Hepatocyte (in vitro differentiated cells): Measurements from ENCODE around the gene DRC7. TPM values are rescaled to one million over a fixed set of nuclear protein-coding genes. Genes with fewer than 3 reads are reported as not detected.

ENCODE experiments used
- DNase-seq: peaks from one replicate; pipeline ENCODE4 v3.0.0-alpha.2; 2016; ENCODE audit warnings: low spot score
- H2AFZ ChIP-seq: fragments of 200-600 bp; sonication (generic); 2 replicates; pipeline ENCODE4 v1.6.0; 2016; ENCODE audit warnings: antibody characterized with exemption, mild to moderate bottlenecking
- H3K27ac ChIP-seq: fragments of 200-600 bp; sonication (generic); 2 replicates; pipeline ENCODE4 v1.5.1; 2016; ENCODE audit warnings: mild to moderate bottlenecking
- H3K27me3 ChIP-seq: fragments of 200-600 bp; sonication (generic); 2 replicates; pipeline ENCODE4 v1.6.1; 2016
- H3K36me3 ChIP-seq: fragments of 200-600 bp; sonication (generic); replicated peaks from 2 replicates; pipeline ENCODE4 v1.5.1; 2016; ENCODE audit warnings: low read depth; ENCODE audit not compliant: insufficient read depth
- H3K4me1 ChIP-seq: fragments of 200-600 bp; sonication (generic); 2 replicates; pipeline ENCODE4 v1.5.1; 2016; ENCODE audit warnings: mild to moderate bottlenecking, moderate library complexity; ENCODE audit not compliant: insufficient read depth
- H3K4me2 ChIP-seq: fragments of 200-600 bp; sonication (generic); 2 replicates; pipeline ENCODE4 v1.6.0; 2016
- H3K4me3 ChIP-seq: fragments of 200-600 bp; sonication (generic); 2 replicates; pipeline ENCODE4 v1.5.1; 2016; ENCODE audit warnings: mild to moderate bottlenecking
- H3K79me2 ChIP-seq: fragments of 200-600 bp; sonication (generic); 2 replicates; pipeline ENCODE4 v1.6.0; 2017; ENCODE audit warnings: mild to moderate bottlenecking
- H3K9me2 ChIP-seq: fragments of 200-600 bp; sonication (generic); replicated peaks from 2 replicates; pipeline ENCODE4 v1.6.0; 2017; ENCODE audit warnings: mild to moderate bottlenecking; ENCODE audit not compliant: insufficient read depth
- H3K9me3 ChIP-seq: fragments of 200-600 bp; sonication (generic); 2 replicates; pipeline ENCODE4 v1.5.1; 2016; ENCODE audit warnings: low read depth, mild to moderate bottlenecking
- H4K20me1 ChIP-seq: fragments of 200-600 bp; sonication (generic); 2 replicates; pipeline ENCODE4 v1.6.0; 2016; ENCODE audit warnings: mild to moderate bottlenecking; ENCODE audit not compliant: insufficient read depth, poor library complexity, severe bottlenecking
- CTCF ChIP-seq: fragments of 200-600 bp; sonication (generic); IDR thresholded peaks from 2 replicates; pipeline ENCODE4 v1.5.1; 2016; ENCODE audit warnings: antibody characterized with exemption, mild to moderate bottlenecking; ENCODE audit not compliant: poor library complexity
- EZH2 ChIP-seq: fragments of 200-600 bp; sonication (generic); IDR thresholded peaks from 2 replicates; pipeline ENCODE4 v1.6.1; 2016; ENCODE audit warnings: antibody characterized with exemption, mild to moderate bottlenecking, borderline replicate concordance
- EZH2phosphoT487 ChIP-seq: fragments of 200-600 bp; sonication (generic); IDR thresholded peaks from one replicate; pipeline ENCODE4 v1.6.1; 2018; ENCODE audit warnings: antibody characterized with exemption, mild to moderate bottlenecking, low read depth, moderate library complexity; ENCODE audit not compliant: unreplicated experiment, severe bottlenecking
- WGBS: methylation state at CpG from one replicate; pipeline ENCODE4 v1.1.6; 2016; ENCODE audit warnings: low lambda C conversion rate; ENCODE audit errors: missing lambda C conversion rate; 5-methylcytosine and 5-hydroxymethylcytosine counted together
- polyA plus RNA-seq: library from polyadenylated mRNA; unstranded; fragments of >200 nt; fragmentation: Nextera tagmentation; extraction: Ambion mirVana; gene quantifications from 2 replicates; pipeline ENCODE4 v1.2.1, GENCODE V29; 2016
- total RNA-seq: library from RNA; depleted of rRNA; stranded (reverse); fragments of >200 nt; gene quantifications from 2 replicates; pipeline ENCODE4 v1.2.3, GENCODE V29; 2014

Gene DRC7
- total and polyA plus RNA-seq, 2 experiments from 2014 or later = 0.27 to 0.93 TPM

- no peaks in the 10 kb centered on the region for H3K9me3 ChIP-seq
- no peak for DNase-seq
- H3K9me2 ChIP-seq = no peaks in the 10 kb centered on the region
- H4K20me1 ChIP-seq = no peaks in the 10 kb centered on the region
- H3K4me1 ChIP-seq = no peaks in the 10 kb centered on the region
- 85% methylated on average over 13 of the region's 14 CpGs for WGBS
- H3K27me3 ChIP-seq = no peaks in the 10 kb centered on the region
- no peak overlapping the region for H2AFZ ChIP-seq
- H3K27ac ChIP-seq = no peak overlapping the region
- TF ChIP-seq EZH2phosphoT487 (no peak), EZH2 (no peak), CTCF (no peak)
- H3K79me2 ChIP-seq = peaks cover 5% of the 10 kb centered on the region
- H3K4me3 ChIP-seq = no peak overlapping the region
- H3K36me3 ChIP-seq = no peaks in the 10 kb centered on the region
- H3K4me2 ChIP-seq = no peak overlapping the region
Measured at GRCh38 chr16:57646388-57647039, 48.1 kb upstream of the DRC7 start.

- Histone ChIP-seq H2AFZ (no peak overlapping the region), H3K36me3 (no peaks in the 10 kb centered on the region), H3K4me1 (no peaks in the 10 kb centered on the region), H3K9me3 (no peaks in the 10 kb centered on the region), H3K27me3 (no peaks in the 10 kb centered on the region), H3K4me2 (no peak overlapping the region), H3K79me2 (peaks cover 5% of the 10 kb centered on the region), H4K20me1 (no peaks in the 10 kb centered on the region), H3K4me3 (no peak overlapping the region), H3K9me2 (no peaks in the 10 kb centered on the region), H3K27ac (no peak overlapping the region)
- no peak for DNase-seq
- WGBS = 66% methylated on average over 10 of the region's 10 CpGs
- TF ChIP-seq CTCF (no peak), EZH2phosphoT487 (no peak), EZH2 (no peak)
Measured at GRCh38 chr16:57647136-57647875, 47.3 kb upstream of the DRC7 start.

- Histone ChIP-seq H4K20me1 (no peaks in the 10 kb centered on the region), H3K79me2 (peaks cover 5% of the 10 kb centered on the region), H3K4me2 (no peak overlapping the region), H2AFZ (no peak overlapping the region), H3K9me3 (no peaks in the 10 kb centered on the region), H3K9me2 (no peaks in the 10 kb centered on the region), H3K27ac (no peak overlapping the region), H3K4me1 (no peaks in the 10 kb centered on the region), H3K36me3 (no peaks in the 10 kb centered on the region), H3K4me3 (no peak overlapping the region), H3K27me3 (no peaks in the 10 kb centered on the region)
- 94% methylated on average over 5 of the region's 5 CpGs for WGBS
- no peak for DNase-seq
- no peak for TF ChIP-seq EZH2
- no peak for TF ChIP-seq EZH2phosphoT487
- no peak for TF ChIP-seq CTCF
Measured at GRCh38 chr16:57648125-57648524, 46.5 kb upstream of the DRC7 start.
